GM12873 (cell line): ENCODE data around the gene IL9R.

ENCODE experiments used
- TF ChIP-seq, protein P1 (sequence below): IDR thresholded peaks from 2 replicates; pipeline ENCODE4 v1.5.1; 2012; ENCODE audit warnings: low read depth, mild to moderate bottlenecking, moderate library complexity, low read length, control low read depth; ENCODE audit not compliant: insufficient read depth; ENCODE audit errors: missing control alignments

The IL9R gene

DNA sequence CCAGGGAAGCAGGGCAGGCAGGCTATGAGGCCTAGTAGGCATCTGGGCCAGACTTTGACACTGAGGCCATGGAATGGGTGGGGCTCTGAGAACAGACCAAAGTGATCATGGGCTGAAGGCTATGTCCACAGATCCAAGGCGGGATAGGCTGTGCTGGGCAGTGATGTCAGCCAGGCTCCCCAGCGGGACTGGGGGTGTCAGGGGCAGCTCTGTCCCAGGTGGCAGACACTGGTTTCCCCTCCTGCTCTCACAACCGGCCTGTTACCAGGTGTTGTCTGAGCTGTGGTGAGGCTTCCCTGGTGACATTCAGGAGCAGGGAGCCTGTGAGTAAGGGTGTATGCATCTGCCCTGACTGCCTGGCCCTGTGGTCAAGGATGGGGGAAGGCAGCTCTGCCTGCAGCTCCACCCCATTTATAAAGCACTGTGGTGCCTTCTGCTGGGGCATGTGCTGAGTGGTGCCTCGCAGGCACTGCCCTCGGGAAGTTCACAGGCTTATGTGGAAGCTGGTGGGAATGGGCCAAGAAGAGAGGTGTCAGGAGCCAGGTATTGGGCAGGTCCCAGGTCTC, 2.9 kb downstream of the IL9R start:
- TF ChIP-seq, protein P1, sequence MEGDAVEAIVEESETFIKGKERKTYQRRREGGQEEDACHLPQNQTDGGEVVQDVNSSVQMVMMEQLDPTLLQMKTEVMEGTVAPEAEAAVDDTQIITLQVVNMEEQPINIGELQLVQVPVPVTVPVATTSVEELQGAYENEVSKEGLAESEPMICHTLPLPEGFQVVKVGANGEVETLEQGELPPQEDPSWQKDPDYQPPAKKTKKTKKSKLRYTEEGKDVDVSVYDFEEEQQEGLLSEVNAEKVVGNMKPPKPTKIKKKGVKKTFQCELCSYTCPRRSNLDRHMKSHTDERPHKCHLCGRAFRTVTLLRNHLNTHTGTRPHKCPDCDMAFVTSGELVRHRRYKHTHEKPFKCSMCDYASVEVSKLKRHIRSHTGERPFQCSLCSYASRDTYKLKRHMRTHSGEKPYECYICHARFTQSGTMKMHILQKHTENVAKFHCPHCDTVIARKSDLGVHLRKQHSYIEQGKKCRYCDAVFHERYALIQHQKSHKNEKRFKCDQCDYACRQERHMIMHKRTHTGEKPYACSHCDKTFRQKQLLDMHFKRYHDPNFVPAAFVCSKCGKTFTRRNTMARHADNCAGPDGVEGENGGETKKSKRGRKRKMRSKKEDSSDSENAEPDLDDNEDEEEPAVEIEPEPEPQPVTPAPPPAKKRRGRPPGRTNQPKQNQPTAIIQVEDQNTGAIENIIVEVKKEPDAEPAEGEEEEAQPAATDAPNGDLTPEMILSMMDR, result no peak

DNA sequence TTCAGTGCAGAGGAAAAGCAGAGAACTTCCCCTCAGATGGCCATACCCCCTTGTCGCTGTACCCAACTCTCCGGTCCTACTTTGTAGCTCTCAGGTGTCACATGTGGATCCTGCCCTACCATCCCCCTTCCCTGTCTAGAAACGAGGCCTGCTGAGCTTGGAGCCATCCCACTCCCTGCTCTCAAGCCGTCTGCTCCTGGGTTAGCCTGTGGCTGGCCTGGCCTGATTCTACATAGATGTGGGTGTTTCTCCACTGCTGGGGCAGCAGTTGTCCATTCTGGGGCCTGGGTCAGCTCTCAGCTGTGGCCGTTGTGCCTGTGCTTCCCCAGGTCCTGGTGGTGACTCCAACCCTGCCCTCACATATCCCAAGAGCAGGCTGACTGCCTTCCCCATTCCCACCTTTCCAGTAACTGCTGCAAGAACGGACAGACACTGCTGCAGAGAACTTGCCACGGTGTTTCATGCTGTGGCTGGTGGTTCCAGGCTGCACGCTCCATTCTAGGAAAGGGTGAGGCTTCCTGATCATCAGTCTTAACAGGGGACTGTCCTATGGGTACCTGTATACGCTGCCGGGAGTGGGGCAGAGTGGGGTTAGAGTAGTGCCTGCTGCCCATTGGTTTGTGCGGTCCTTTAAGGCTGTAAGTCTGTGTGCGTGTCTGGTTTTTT, 3.6 kb downstream of the IL9R start:
- TF ChIP-seq, protein P1, result no peak

DNA sequence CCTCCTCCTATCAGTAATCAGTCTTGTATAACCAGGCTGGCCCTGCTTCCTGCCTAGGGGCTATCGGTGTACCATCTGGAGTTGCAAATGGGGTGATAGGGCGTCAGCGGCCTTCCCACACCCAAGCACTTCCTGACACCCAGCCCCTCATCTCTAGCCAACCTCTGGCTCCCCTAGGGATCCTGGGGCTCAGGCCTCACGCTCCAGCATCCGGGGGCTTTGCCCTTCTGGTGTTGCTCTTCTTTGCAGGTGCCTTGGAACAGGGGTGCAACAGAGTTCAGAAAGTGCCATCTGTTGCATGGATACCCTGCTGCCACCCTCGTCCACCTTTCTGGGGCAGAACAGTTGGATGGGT, 4.1 kb downstream of the IL9R start:
- TF ChIP-seq, protein P1, result no peak

DNA sequence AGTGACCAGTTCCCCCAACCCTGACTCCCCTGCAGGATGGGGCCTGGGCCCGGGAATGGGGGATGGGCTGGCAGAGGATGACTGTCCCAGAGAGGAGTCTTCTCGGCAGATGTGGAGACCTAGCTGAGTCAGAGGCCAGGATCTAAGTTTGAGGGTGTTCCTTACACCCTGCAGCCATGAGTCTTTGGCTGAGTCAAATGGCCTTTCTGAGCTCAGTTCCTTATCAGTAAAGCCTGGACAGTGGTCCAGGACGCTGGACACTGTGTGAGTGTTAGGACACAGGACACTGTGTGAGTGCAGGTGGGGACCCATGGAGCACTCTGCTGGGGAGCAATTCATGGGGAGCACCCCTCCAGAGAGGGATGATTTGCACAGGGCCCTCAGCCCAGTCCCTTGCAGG, 5.0 kb downstream of the IL9R start:
- TF ChIP-seq, protein P1, result no peak

DNA sequence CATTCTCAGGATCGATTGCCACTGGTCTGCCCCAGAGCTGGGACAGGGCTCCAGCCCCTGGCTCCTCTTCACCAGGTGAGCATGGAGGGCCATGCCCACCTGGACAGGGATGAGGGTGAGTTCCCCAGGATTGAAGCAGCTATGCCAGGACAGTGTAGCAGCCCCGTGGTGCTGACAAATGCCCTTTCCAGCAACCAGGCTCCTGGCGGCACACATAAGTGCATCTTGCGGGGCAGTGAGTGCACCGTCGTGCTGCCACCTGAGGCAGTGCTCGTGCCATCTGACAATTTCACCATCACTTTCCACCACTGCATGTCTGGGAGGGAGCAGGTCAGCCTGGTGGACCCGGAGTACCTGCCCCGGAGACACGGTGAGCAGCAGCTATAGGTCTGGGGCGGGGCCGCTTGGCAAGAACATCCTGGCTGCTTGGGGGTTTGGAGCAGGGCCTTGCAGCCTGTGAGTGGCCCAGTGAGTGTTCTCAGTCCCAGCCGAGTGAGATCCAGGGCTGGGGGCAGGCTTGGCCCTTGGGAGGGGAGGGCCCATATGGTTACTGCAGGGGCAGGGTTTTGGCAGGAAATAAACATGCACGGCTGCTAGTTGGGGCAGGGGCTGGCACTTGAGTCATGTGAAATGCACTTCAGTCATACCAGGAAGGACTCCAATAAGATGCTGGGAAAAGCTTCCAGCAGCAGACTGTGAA, 6.1 kb downstream of the IL9R start:
- TF ChIP-seq, protein P1, result no peak

DNA sequence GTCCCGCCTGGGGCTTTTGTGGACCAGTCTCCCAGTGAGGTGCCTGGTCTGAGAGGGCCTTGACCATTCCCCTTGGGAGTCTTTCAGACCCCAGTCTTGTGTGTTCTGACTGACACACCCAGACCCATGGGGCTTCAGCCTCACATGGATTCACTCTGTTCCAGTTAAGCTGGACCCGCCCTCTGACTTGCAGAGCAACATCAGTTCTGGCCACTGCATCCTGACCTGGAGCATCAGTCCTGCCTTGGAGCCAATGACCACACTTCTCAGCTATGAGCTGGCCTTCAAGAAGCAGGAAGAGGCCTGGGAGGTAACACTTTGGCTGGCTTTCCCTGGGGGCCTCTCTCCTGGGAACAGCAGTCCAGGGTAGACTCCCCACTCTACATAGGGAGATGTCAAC, 6.8 kb downstream of the IL9R start:
- TF ChIP-seq, protein P1, result no peak

DNA sequence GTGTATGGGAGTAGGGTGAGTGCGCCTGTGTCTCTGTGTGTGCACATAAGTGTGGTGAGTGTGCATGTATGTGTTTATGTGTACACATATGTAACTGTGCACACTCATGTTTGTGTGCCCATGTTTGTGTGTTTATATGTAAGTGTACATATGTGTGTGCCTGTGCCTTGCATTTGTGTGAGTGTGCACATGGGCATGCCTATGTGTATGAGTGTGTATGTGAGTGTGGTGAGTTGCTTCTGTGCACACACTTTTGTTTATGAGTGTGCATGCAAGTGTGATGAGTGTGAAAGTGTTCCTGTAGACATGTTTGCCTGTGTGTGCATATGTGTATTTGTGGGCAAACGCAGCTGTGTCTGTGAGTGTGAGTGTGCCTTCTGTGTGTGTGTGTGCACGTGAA, 7.2 kb downstream of the IL9R start:
- TF ChIP-seq, protein P1, result no peak
